ENCODE measurements around the gene TSPYL4. TPM values are rescaled to one million over a fixed set of nuclear protein-coding genes. Genes with fewer than 3 reads are reported as not detected.

Gene TSPYL4
- polyA plus RNA-seq, result 1 to 10 TPM; 6.4 to 7.9 TPM

GRCh38 chr6:116253505-116254296 is at the start of gene TSPYL4:
Gene TSPYL4, minus strand, starts transcription at chr6:116254075. Its CDS starts 67 bp downstream, at chr6:116254008.
- H3K4me3 ChIP-seq (ENCODE audit: low read depth in 1 of 2, low read length in 2 of 2), result peak within 1 kb of the TSS; percentile 86 to 97
- H3K27ac ChIP-seq (ENCODE audit: low read depth in 2 of 2, low read length in 1 of 2), result peak within 1 kb of the TSS; percentile 62 to 97
- H3K4me1 ChIP-seq (ENCODE audit: control insufficient read depth in 2 of 2, insufficient read depth in 2 of 2, low read length in 1 of 2), result peaks cover 14 to 17% of the 10 kb centered on the region in 2 donors
- H3K9me3 ChIP-seq (ENCODE audit: control insufficient read depth in 2 of 2, insufficient read depth in 1 of 2, low read depth in 1 of 2, low read length in 1 of 2), result no peaks in the 10 kb centered on the region
- no peaks in the 10 kb centered on the region for H3K27me3 ChIP-seq (ENCODE audit: control insufficient read depth in 1 of 2, insufficient read depth in 2 of 2, low read length in 2 of 2)
- peaks cover 0 to 3% of the 10 kb centered on the region in 2 donors for H3K36me3 ChIP-seq (ENCODE audit: control insufficient read depth in 2 of 2, insufficient read depth in 2 of 2, low read length in 1 of 2)
- 0 to 1% methylated on average over 53 of the region's 53 CpGs for WGBS, 2 donors

GRCh38 chr6:116301104-116301503 is 47.2 kb upstream of the TSPYL4 start:
- H3K36me3 ChIP-seq (ENCODE audit: control insufficient read depth in 2 of 2, insufficient read depth in 2 of 2, low read length in 1 of 2), result no peaks in the 10 kb centered on the region
- no peak overlapping the region for H3K27ac ChIP-seq (ENCODE audit: low read depth in 2 of 2, low read length in 1 of 2)
- H3K9me3 ChIP-seq (ENCODE audit: control insufficient read depth in 2 of 2, insufficient read depth in 1 of 2, low read depth in 1 of 2, low read length in 1 of 2), result no peaks in the 10 kb centered on the region
- H3K4me3 ChIP-seq (ENCODE audit: low read depth in 1 of 2, low read length in 2 of 2), result no peak overlapping the region
- H3K27me3 ChIP-seq (ENCODE audit: control insufficient read depth in 1 of 2, insufficient read depth in 2 of 2, low read length in 2 of 2), result no peaks in the 10 kb centered on the region
- no peaks in the 10 kb centered on the region for H3K4me1 ChIP-seq (ENCODE audit: control insufficient read depth in 2 of 2, insufficient read depth in 2 of 2, low read length in 1 of 2)
- 85 to 90% methylated on average over 3 of the region's 3 CpGs for WGBS, 2 donors

- Histone ChIP-seq H3K36me3 (ENCODE audit: control insufficient read depth in 2 of 2, insufficient read depth in 2 of 2, low read length in 1 of 2) (no peaks in the 10 kb centered on the region), H3K27me3 (ENCODE audit: control insufficient read depth in 1 of 2, insufficient read depth in 2 of 2, low read length in 2 of 2) (no peaks in the 10 kb centered on the region), H3K9me3 (ENCODE audit: control insufficient read depth in 2 of 2, insufficient read depth in 1 of 2, low read depth in 1 of 2, low read length in 1 of 2) (no peaks in the 10 kb centered on the region), H3K4me1 (ENCODE audit: control insufficient read depth in 2 of 2, insufficient read depth in 2 of 2, low read length in 1 of 2) (no peaks in the 10 kb centered on the region), H3K27ac (ENCODE audit: low read depth in 2 of 2, low read length in 1 of 2) (no peak overlapping the region), H3K4me3 (ENCODE audit: low read depth in 1 of 2, low read length in 2 of 2) (no peak overlapping the region)
- 54 to 57% methylated on average over 1 of the region's 1 CpG for WGBS, 2 donors
Observed at GRCh38 chr6:116300566-116300965, 46.7 kb upstream of the TSPYL4 start.

GRCh38 chr6:116298973-116299372 is 45.1 kb upstream of the TSPYL4 start:
- Histone ChIP-seq H3K4me3 (ENCODE audit: low read depth in 1 of 2, low read length in 2 of 2) (no peak overlapping the region), H3K9me3 (ENCODE audit: control insufficient read depth in 2 of 2, insufficient read depth in 1 of 2, low read depth in 1 of 2, low read length in 1 of 2) (no peaks in the 10 kb centered on the region)

GRCh38 chr6:116298273-116298672 is 44.4 kb upstream of the TSPYL4 start:
- H3K9me3 ChIP-seq (ENCODE audit: control insufficient read depth in 2 of 2, insufficient read depth in 1 of 2, low read depth in 1 of 2, low read length in 1 of 2), result no peaks in the 10 kb centered on the region
- WGBS, 2 donors, result 91 to 96% methylated on average over 3 of the region's 3 CpGs
- H3K27ac ChIP-seq (ENCODE audit: low read depth in 2 of 2, low read length in 1 of 2), result no peak overlapping the region
- H3K4me1 ChIP-seq (ENCODE audit: control insufficient read depth in 2 of 2, insufficient read depth in 2 of 2, low read length in 1 of 2), result no peaks in the 10 kb centered on the region
- no peaks in the 10 kb centered on the region for H3K27me3 ChIP-seq (ENCODE audit: control insufficient read depth in 1 of 2, insufficient read depth in 2 of 2, low read length in 2 of 2)
- no peaks in the 10 kb centered on the region for H3K36me3 ChIP-seq (ENCODE audit: control insufficient read depth in 2 of 2, insufficient read depth in 2 of 2, low read length in 1 of 2)
- H3K4me3 ChIP-seq (ENCODE audit: low read depth in 1 of 2, low read length in 2 of 2), result no peak overlapping the region

More at GRCh38 chr6:116298973-116299372, 45.1 kb upstream of the TSPYL4 start:
- Histone ChIP-seq H3K27me3 (ENCODE audit: control insufficient read depth in 1 of 2, insufficient read depth in 2 of 2, low read length in 2 of 2) (no peaks in the 10 kb centered on the region), H3K36me3 (ENCODE audit: control insufficient read depth in 2 of 2, insufficient read depth in 2 of 2, low read length in 1 of 2) (no peaks in the 10 kb centered on the region), H3K27ac (ENCODE audit: low read depth in 2 of 2, low read length in 1 of 2) (no peak overlapping the region), H3K4me1 (ENCODE audit: control insufficient read depth in 2 of 2, insufficient read depth in 2 of 2, low read length in 1 of 2) (no peaks in the 10 kb centered on the region)

- H3K9me3 ChIP-seq (ENCODE audit: control insufficient read depth in 2 of 2, insufficient read depth in 1 of 2, low read depth in 1 of 2, low read length in 1 of 2), result no peaks in the 10 kb centered on the region
- no peak overlapping the region for H3K27ac ChIP-seq (ENCODE audit: low read depth in 2 of 2, low read length in 1 of 2)
- whole genome bisulfite sequencing, 2 donors, result 94% methylated on average over 1 of the region's 1 CpG
- no peaks in the 10 kb centered on the region for H3K4me1 ChIP-seq (ENCODE audit: control insufficient read depth in 2 of 2, insufficient read depth in 2 of 2, low read length in 1 of 2)
- H3K36me3 ChIP-seq (ENCODE audit: control insufficient read depth in 2 of 2, insufficient read depth in 2 of 2, low read length in 1 of 2), result no peaks in the 10 kb centered on the region
- no peaks in the 10 kb centered on the region for H3K27me3 ChIP-seq (ENCODE audit: control insufficient read depth in 1 of 2, insufficient read depth in 2 of 2, low read length in 2 of 2)
- H3K4me3 ChIP-seq (ENCODE audit: low read depth in 1 of 2, low read length in 2 of 2), result no peak overlapping the region
Observed at GRCh38 chr6:116292553-116292952, 38.7 kb upstream of the TSPYL4 start.

- H3K36me3 ChIP-seq (ENCODE audit: control insufficient read depth in 2 of 2, insufficient read depth in 2 of 2, low read length in 1 of 2), result no peaks in the 10 kb centered on the region
- H3K27me3 ChIP-seq (ENCODE audit: control insufficient read depth in 1 of 2, insufficient read depth in 2 of 2, low read length in 2 of 2), result no peaks in the 10 kb centered on the region
- H3K9me3 ChIP-seq (ENCODE audit: control insufficient read depth in 2 of 2, insufficient read depth in 1 of 2, low read depth in 1 of 2, low read length in 1 of 2), result no peaks in the 10 kb centered on the region
- H3K27ac ChIP-seq (ENCODE audit: low read depth in 2 of 2, low read length in 1 of 2), result no peak overlapping the region
- no peaks in the 10 kb centered on the region for H3K4me1 ChIP-seq (ENCODE audit: control insufficient read depth in 2 of 2, insufficient read depth in 2 of 2, low read length in 1 of 2)
- no peak overlapping the region for H3K4me3 ChIP-seq (ENCODE audit: low read depth in 1 of 2, low read length in 2 of 2)
- 80 to 85% methylated on average over 4 of the region's 4 CpGs for WGBS, 2 donors
Observed at GRCh38 chr6:116291701-116292396, 38.0 kb upstream of the TSPYL4 start.

- 88 to 90% methylated on average over 2 of the region's 2 CpGs for WGBS, 2 donors
- no peak overlapping the region for H3K27ac ChIP-seq (ENCODE audit: low read depth in 2 of 2, low read length in 1 of 2)
- no peaks in the 10 kb centered on the region for H3K36me3 ChIP-seq (ENCODE audit: control insufficient read depth in 2 of 2, insufficient read depth in 2 of 2, low read length in 1 of 2)
- H3K9me3 ChIP-seq (ENCODE audit: control insufficient read depth in 2 of 2, insufficient read depth in 1 of 2, low read depth in 1 of 2, low read length in 1 of 2), result no peaks in the 10 kb centered on the region
- no peaks in the 10 kb centered on the region for H3K4me1 ChIP-seq (ENCODE audit: control insufficient read depth in 2 of 2, insufficient read depth in 2 of 2, low read length in 1 of 2)
- no peak overlapping the region for H3K4me3 ChIP-seq (ENCODE audit: low read depth in 1 of 2, low read length in 2 of 2)
- H3K27me3 ChIP-seq (ENCODE audit: control insufficient read depth in 1 of 2, insufficient read depth in 2 of 2, low read length in 2 of 2), result no peaks in the 10 kb centered on the region
Observed at GRCh38 chr6:116290799-116291198, 36.9 kb upstream of the TSPYL4 start.

- no peak overlapping the region for H3K4me3 ChIP-seq (ENCODE audit: low read depth in 1 of 2, low read length in 2 of 2)
- 89 to 90% methylated on average over 2 of the region's 2 CpGs for WGBS, 2 donors
Observed at GRCh38 chr6:116289876-116290275, 36.0 kb upstream of the TSPYL4 start.

More at GRCh38 chr6:116289876-116290275, 36.0 kb upstream of the TSPYL4 start:
- Histone ChIP-seq H3K27ac (ENCODE audit: low read depth in 2 of 2, low read length in 1 of 2) (no peak overlapping the region), H3K27me3 (ENCODE audit: control insufficient read depth in 1 of 2, insufficient read depth in 2 of 2, low read length in 2 of 2) (no peaks in the 10 kb centered on the region), H3K36me3 (ENCODE audit: control insufficient read depth in 2 of 2, insufficient read depth in 2 of 2, low read length in 1 of 2) (no peaks in the 10 kb centered on the region), H3K9me3 (ENCODE audit: control insufficient read depth in 2 of 2, insufficient read depth in 1 of 2, low read depth in 1 of 2, low read length in 1 of 2) (no peaks in the 10 kb centered on the region), H3K4me1 (ENCODE audit: control insufficient read depth in 2 of 2, insufficient read depth in 2 of 2, low read length in 1 of 2) (no peaks in the 10 kb centered on the region)
